Skeletal muscle satellite cell (primary cell): ENCODE measurements around the gene HYPK.
A peak's percentile ranks its signal among the peaks of the same experiment; 100 is the strongest.
"Not testable (repeated sequence)": the region's sequence is repeated elsewhere in the genome, so short reads cannot be mapped to it uniquely, and the experiment has no call there.

Source experiments
- H3K27me3 ChIP-seq: 2 replicates; pipeline ENCODE4 v1.7.0; 2013; ENCODE audit warnings: low read length; ENCODE audit not compliant: control insufficient read depth, insufficient read depth
- H3K36me3 ChIP-seq: 2 replicates; pipeline ENCODE4 v1.7.0; 2013; ENCODE audit warnings: mild to moderate bottlenecking, control low read depth, low read length; ENCODE audit not compliant: insufficient read depth
- H3K4me1 ChIP-seq: 2 replicates; pipeline ENCODE4 v1.7.0; 2013; ENCODE audit warnings: low read length; ENCODE audit not compliant: control insufficient read depth, insufficient read depth
- H3K4me2 ChIP-seq: 2 replicates; pipeline ENCODE4 v1.7.0; 2013; ENCODE audit warnings: mild to moderate bottlenecking, low read length
- H3K4me3 ChIP-seq: 2 replicates; pipeline ENCODE4 v1.7.0; 2013; ENCODE audit warnings: low read length
- H3K9ac ChIP-seq: 2 replicates; pipeline ENCODE4 v1.7.0; 2013; ENCODE audit warnings: mild to moderate bottlenecking, low read depth, low read length, moderate library complexity
- H3K9me3 ChIP-seq: replicated peaks from 2 replicates; pipeline ENCODE4 v1.7.0; 2013; ENCODE audit warnings: mild to moderate bottlenecking, control low read depth, low read length

The HYPK gene

DNA sequence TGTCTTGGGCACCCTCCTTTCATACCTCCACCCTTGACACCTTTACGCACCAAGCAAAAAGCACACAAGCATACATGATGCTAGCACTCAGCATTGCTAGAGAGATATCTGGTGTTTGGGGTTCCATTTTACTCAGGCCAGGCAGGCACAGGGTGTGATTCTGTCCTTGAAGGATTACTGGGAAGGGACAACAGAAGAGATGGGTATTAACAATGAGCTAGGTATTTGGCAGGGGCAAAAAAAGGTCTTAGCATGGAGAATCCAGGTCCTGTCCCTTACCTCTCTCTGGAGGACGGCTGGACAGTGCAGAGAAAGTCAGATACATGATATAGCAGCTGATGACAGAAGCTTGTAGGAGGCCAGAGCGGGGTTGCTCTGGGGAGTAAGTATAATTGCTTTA, 3.8 kb upstream of the HYPK start:
- no peak overlapping the region for H3K4me2 ChIP-seq
- H3K27me3 ChIP-seq = no peaks in the 10 kb centered on the region
- H3K4me3 ChIP-seq = no peak overlapping the region
- H3K4me1 ChIP-seq = peaks cover 39% of the 10 kb centered on the region
- H3K9ac ChIP-seq = no peak overlapping the region
- H3K9me3 ChIP-seq = no peaks in the 10 kb centered on the region
- peaks cover 66% of the 10 kb centered on the region for H3K36me3 ChIP-seq

DNA sequence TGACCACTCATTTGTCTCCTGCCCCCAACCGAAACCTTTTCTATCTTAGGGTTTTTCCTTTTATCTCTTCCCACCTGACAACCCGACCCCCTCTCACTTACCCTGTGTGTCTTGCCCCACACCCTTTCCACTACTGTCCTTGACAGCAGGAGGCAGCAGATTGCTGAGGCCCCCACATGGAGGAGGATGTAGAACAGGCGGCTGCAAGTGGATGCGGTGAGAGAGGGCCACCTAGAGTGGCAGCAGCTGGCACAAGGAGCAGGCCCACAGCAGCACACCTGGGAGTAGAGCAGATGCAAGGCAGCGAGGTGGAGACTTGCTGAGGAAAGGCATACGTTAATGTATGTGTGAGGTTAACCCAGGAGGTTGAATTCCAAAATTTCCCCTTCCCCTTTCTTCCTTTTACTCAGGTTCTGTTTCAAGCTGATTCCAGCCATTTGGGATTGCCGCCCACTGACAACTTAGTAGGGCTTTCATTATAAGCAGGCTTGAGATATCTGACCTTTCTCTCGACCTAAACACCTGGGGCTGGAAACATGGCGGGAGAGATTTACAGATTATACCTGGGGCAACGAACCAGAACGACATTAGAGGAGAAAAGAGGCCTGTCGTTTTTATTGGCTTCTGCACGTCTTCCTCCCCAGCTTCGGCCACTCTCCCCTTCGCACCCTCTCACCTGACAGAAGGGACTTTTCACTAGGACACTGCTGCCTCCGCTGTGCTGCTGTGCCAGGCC, 1.0 kb upstream of the HYPK start:
- peaks cover 26% of the 10 kb centered on the region for H3K4me1 ChIP-seq
- peaks cover 62% of the 10 kb centered on the region for H3K36me3 ChIP-seq
- H3K4me2 ChIP-seq = no peak overlapping the region
- no peaks in the 10 kb centered on the region for H3K9me3 ChIP-seq
- H3K4me3 ChIP-seq = no peak overlapping the region
- H3K27me3 ChIP-seq = no peaks in the 10 kb centered on the region
- peak overlapping the region; percentile 87 for H3K9ac ChIP-seq

DNA sequence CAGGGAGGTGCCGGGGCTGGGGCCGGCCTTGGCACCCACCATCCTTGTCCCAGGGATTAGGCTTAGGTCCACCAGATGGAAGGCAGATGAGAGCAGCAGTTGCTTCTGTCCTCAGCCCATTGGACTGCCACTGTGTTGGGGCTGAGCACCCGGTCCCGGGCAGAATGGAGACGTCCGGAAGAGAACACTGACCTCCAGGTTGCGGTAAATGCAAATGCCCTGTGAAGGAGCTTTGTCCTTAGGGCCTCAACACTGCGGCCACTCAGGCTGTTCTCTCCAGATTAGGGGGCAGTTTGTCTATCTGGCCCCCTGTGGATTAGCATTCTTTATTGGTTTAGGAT, 484 bp upstream of the HYPK start, which contains the start of gene SERINC4:
TSS of gene SERINC4 (minus strand) at position 276 of the 341 bp plus-strand sequence. CDS start at position 42, 234 bp downstream.
- no peaks in the 10 kb centered on the region for H3K27me3 ChIP-seq
- peaks cover 65% of the 10 kb centered on the region for H3K36me3 ChIP-seq
- peaks cover 20% of the 10 kb centered on the region for H3K4me1 ChIP-seq
- H3K4me2 ChIP-seq = peak within 1 kb of the TSS; percentile 85
- peak within 1 kb of the TSS; percentile 88 for H3K4me3 ChIP-seq
- H3K9me3 ChIP-seq = no peaks in the 10 kb centered on the region
- peak within 1 kb of the TSS; percentile 87 for H3K9ac ChIP-seq

DNA sequence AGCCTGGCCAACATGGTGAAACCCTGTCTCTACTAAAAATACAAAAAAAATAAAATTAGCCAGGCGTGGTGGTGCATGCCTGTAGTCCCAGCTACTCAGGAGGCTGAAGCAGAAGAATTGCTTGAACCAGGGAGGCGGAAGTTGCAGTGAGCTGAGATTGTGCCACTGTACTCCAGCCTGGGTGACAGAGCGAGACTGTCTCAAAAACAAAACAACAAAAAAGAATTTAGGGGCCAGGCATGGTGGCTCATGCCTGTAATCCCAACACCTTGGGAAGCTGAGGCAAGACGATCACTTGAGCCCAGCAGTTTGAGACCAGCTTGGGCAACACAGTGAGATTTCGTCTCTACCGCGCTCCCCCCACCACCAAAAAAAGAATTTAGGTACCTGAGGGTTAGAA, 2.3 kb downstream of the HYPK start:
- H3K4me3 ChIP-seq, H3K27me3 ChIP-seq, H3K9ac ChIP-seq, H3K9me3 ChIP-seq, H3K4me2 ChIP-seq: not testable (repeated sequence)
- Histone ChIP-seq H3K36me3 (peaks cover 57% of the 10 kb centered on the region), H3K4me1 (peaks cover 11% of the 10 kb centered on the region)

DNA sequence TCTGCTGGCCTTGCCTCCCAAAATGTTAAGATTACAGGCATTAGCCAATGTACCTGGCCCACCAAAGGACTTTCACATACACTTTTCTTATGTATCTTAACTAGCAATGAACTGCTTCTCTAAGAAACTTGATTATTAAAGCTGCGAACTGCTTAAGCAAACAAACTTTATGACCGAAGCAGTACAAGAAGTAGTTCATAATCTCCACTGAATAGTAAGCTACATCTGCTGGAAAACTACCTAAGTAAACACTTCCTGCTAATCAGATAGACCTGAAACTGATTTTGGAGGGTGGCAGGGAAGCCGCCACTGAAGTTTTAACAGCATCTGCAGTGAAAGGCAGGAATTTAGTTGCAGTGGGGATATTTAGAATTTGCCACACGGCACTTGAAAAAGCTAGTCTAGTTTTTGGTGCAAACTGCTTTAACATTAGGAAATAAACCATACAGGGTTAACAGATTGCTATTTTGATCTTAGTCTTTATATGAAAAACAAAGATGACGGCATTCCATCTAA, 8.1 kb downstream of the HYPK start:
- H3K9ac ChIP-seq = no peak overlapping the region

DNA sequence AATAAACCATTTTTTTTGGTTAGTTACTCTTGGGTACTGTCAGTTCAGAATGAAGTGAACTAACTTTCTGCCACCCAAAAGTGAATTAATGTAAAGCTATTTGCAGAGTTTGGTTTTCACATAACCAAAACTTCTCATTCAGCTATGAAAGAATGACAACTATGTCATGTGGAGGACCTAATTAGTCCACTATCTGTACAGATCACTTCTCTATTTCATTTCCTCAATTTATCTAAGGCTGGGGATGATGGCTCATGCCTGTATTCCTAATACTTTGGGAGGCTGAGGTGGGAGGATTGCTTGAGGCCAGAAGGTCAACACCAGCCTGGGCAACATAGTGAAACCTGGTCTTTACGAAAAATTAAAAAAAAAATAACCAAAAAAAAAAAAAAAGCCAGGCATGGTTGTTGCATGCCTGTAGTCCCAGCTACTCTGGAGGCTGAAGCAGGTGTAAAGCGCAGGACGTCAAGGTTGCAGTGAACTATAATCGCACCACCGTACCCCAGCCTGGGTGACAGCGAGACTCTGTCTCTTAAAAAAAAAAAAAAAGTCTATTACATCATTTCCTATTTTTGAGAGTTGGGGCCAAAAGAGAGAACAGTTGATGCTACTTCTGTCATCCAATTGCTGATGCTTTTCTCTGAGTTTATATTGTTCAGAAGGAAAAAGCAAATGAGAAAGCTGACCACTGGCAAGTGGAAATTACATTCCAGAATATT, 8.7 kb downstream of the HYPK start:
- Histone ChIP-seq H3K9ac (no peak overlapping the region), H3K4me2 (no peak overlapping the region), H3K9me3 (no peaks in the 10 kb centered on the region), H3K4me1 (no peaks in the 10 kb centered on the region), H3K27me3 (no peaks in the 10 kb centered on the region), H3K36me3 (peaks cover 68% of the 10 kb centered on the region), H3K4me3 (no peak overlapping the region)

More for the DNA sequence above, 8.1 kb downstream of the HYPK start:
- H3K36me3 ChIP-seq = peaks cover 63% of the 10 kb centered on the region
- H3K4me2 ChIP-seq = no peak overlapping the region
- no peaks in the 10 kb centered on the region for H3K9me3 ChIP-seq
- H3K4me1 ChIP-seq = no peaks in the 10 kb centered on the region
- no peak overlapping the region for H3K4me3 ChIP-seq
- H3K27me3 ChIP-seq = no peaks in the 10 kb centered on the region

DNA sequence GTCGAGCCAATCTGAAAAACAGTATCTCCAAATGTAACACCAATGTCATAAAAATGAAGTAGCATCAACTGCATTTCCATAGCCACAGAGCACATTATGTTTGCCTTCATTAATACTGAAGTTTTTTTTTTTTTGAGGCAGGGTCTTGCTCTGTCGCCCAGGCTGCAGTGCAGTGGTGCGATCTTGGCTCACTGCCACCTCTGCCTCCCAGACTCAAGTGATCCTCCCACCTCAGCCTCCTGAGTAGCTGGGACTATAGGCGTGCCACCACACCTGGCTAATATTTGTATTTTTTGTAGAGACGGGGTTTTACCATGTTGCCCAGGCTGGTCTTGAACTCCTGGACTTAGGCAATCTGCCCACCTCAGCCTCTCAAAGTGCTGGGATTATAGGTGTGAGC, 14.7 kb downstream of the HYPK start:
- peaks cover 53% of the 10 kb centered on the region for H3K36me3 ChIP-seq
- not testable (repeated sequence) for H3K4me2 ChIP-seq, H3K9me3 ChIP-seq, H3K9ac ChIP-seq, H3K27me3 ChIP-seq, H3K4me3 ChIP-seq, H3K4me1 ChIP-seq

DNA sequence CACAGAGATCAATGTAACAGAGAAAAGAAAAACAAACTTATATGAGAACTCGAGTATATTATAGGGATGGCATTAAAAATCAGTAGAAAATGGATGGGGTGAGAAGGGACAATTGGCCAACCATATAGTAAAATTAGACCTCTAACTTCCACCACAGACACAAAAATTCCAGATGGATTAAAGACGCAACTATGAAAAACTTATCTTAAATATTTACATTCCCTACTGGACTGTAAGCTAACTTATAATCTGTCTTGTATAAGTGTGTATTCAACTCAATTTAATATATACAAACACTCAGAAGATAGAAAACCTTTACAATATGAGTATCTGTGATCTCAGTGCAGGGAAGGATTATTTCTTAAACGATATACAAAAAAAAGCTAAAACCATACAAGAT, 21.1 kb downstream of the HYPK start:
- Histone ChIP-seq H3K4me3 (no peak overlapping the region), H3K4me1 (peaks cover 14% of the 10 kb centered on the region), H3K9me3 (no peaks in the 10 kb centered on the region), H3K4me2 (peak overlapping the region; percentile 28), H3K36me3 (peaks cover 12% of the 10 kb centered on the region), H3K27me3 (no peaks in the 10 kb centered on the region), H3K9ac (no peak overlapping the region)

DNA sequence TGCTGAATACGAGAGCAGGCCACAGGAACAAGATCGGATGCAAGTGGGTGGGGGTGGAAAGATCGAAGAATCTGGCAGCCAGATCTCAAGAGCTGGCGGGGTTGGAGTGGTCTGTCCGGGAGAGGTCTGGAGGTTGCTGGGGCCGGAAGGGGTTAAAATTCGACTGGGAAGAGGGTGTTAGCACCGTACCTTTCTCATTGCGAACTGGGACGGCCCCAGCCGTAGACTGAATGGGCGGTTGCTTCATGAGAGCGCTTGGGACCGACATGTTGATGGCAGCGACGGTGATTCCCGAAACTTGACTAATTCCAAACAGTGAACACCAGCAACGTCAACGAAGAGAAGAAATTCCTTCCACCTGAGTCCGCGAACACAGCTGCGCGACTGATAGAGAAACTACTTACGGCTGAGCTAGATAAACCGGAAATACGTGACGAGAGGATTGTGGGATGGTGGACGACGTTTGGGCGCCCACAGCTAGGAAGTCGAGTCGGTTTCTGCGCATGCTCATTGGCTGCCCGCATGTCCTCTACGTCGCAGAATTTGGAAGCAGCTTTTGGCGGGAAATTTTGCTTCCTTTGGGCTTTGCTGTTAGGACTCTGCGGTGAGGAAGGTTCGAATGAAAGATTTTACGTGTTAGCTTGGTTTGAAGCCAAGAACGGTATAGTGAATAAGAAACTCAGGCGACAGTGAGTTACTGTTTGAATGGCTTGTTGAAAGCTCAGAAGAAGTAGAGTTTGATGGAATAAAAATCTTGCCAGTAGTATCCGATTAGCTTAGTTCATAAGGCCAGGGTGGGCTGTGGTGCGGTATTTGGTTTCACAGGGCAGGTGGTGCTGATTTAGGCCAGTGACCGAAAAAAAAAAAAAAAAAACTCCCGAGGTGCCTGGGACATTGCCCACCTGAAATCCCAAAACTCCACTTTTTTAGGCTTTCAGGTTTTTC, 24.2 kb downstream of the HYPK start, which contains the start of gene MFAP1:
TSS of gene MFAP1 (minus strand) at position 389 of the 945 bp plus-strand sequence. CDS start at position 268, 121 bp downstream.
- H3K27me3 ChIP-seq = no peaks in the 10 kb centered on the region
- H3K36me3 ChIP-seq = no peaks in the 10 kb centered on the region
- H3K4me3 ChIP-seq = peak within 1 kb of the TSS; percentile 77
- peak within 1 kb of the TSS; percentile 87 for H3K9ac ChIP-seq
- H3K4me2 ChIP-seq = peak within 1 kb of the TSS; percentile 70
- no peaks in the 10 kb centered on the region for H3K9me3 ChIP-seq
- H3K4me1 ChIP-seq = peaks cover 35% of the 10 kb centered on the region

DNA sequence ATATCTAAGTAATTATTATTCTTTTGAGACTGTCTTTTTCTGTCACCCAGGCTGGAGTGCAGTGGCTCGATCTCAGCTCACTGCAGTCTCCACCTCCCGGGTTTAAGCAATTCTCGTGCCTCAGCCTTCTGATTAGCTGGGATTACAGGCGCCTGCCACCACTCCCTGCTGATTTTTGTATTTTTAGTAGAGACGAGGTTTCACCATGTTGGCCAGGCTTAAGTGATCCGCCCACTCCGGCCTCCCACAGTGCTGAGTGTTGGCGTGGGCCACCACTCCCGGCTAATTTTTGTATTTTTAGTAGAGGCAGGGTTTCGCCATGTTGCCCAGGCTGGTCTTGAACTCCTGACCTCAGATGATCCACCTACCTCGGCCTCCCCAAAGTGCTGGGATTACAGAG, 24.9 kb downstream of the HYPK start:
- peaks cover 35% of the 10 kb centered on the region for H3K4me1 ChIP-seq
- not testable (repeated sequence) for H3K9ac ChIP-seq, H3K4me3 ChIP-seq

DNA sequence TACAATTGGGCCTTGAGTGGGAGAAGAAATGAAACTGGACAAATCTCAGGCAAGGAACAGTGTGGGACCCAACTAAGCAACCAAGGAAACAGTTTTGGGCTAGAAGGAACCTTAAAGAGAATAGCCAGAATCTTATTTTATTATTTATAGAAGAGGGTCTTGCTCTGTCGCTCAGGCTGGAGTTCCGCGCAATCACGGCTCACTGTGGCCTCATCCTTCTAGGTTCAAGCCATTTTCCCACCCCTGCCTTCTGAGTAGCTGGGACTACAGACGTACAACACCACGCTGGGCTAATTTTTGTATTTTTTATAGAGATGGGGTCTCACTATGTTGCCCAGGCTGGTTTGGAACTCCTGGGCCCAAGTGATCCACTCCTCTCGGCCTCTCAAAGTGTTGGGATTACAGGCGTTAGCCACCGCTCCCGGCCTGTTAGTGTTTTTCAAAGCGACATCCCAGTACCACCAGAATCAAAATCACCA, 25.7 kb downstream of the HYPK start:
- Histone ChIP-seq H3K27me3 (no peaks in the 10 kb centered on the region), H3K4me1 (peaks cover 35% of the 10 kb centered on the region), H3K36me3 (no peaks in the 10 kb centered on the region), H3K9ac (peak overlapping the region; percentile 90), H3K9me3 (no peaks in the 10 kb centered on the region), H3K4me2 (peak overlapping the region; percentile 98), H3K4me3 (peak overlapping the region; percentile 88)

More for the DNA sequence above, 24.9 kb downstream of the HYPK start:
- not testable (repeated sequence) for H3K36me3 ChIP-seq, H3K27me3 ChIP-seq, H3K9me3 ChIP-seq, H3K4me2 ChIP-seq
